Measurements from ENCODE around the gene HIVEP3.

GRCh38 chr1:41537788-41538351 lies 380.9 kb downstream of the HIVEP3 start:
- no peak for TF ChIP-seq CTCF (IDR thresholded peaks at IDR 0.05)
- no peak for TF ChIP-seq POLR2A (IDR thresholded peaks at IDR 0.05)
